Lower leg skin (tissue), 3 donors: ENCODE results near the gene HIBCH.
"Not testable (repeated sequence)": the region's sequence is repeated elsewhere in the genome, so short reads cannot be mapped to it uniquely, and the experiment has no call there.

Experiments used
- POLR2A ChIP-seq, 2 donors: fragments of 450-650 bp; IDR thresholded peaks; one replicate each; pipeline ENCODE4 v1.6.1; 2016 to 2017; ENCODE audit warnings: antibody characterized with exemption in 2 of 2, mild to moderate bottlenecking in 1 of 2, moderate library complexity in 1 of 2
- TF ChIP-seq, protein P1 (sequence below), 3 donors: fragments of 450-650 bp; IDR thresholded peaks; one replicate each; pipeline ENCODE4 v1.5.1; 2016; ENCODE audit warnings: antibody characterized with exemption in 3 of 3, mild to moderate bottlenecking in 3 of 3, moderate library complexity in 2 of 3

DNA sequence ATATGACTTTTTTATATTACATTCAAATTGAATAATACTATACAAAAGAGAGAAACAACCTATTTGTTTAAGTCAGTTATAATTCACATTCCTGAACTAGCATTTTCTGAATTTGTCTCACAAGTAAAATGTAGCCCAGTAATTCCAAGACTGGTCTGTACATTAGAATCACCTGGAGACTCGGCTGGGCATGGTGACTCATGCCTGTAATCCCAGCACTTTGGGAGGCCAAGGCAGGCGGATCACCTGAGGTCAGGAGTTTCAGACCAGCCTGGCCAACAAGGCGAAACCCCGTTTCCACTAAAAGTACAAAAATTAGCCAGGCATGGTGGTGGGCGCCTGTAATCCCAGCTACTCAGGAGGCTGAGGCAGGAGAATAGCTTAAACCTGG, 7.0 kb downstream of the HIBCH start:
- TF ChIP-seq POLR2A (IDR thresholded peaks at IDR 0.05): not testable (repeated sequence)
- TF ChIP-seq, protein P1, sequence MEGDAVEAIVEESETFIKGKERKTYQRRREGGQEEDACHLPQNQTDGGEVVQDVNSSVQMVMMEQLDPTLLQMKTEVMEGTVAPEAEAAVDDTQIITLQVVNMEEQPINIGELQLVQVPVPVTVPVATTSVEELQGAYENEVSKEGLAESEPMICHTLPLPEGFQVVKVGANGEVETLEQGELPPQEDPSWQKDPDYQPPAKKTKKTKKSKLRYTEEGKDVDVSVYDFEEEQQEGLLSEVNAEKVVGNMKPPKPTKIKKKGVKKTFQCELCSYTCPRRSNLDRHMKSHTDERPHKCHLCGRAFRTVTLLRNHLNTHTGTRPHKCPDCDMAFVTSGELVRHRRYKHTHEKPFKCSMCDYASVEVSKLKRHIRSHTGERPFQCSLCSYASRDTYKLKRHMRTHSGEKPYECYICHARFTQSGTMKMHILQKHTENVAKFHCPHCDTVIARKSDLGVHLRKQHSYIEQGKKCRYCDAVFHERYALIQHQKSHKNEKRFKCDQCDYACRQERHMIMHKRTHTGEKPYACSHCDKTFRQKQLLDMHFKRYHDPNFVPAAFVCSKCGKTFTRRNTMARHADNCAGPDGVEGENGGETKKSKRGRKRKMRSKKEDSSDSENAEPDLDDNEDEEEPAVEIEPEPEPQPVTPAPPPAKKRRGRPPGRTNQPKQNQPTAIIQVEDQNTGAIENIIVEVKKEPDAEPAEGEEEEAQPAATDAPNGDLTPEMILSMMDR (IDR thresholded peaks at IDR 0.05): not testable (repeated sequence)
